SU-DHL-6 (cell line): ENCODE data around the gene ATP7B.

Source experiments
- H2AFZ ChIP-seq: fragments of 200-600 bp; sonication (generic); 2 replicates; pipeline ENCODE4 v1.6.1; 2014; ENCODE audit warnings: low read depth, mild to moderate bottlenecking, moderate library complexity, mixed read lengths, antibody characterized with exemption, low read length; ENCODE audit not compliant: severe bottlenecking
- H3F3A ChIP-seq: fragments of 200-600 bp; shearing (Covaris generic); 2 replicates; pipeline ENCODE4 v1.6.0; 2016; ENCODE audit warnings: antibody characterized with exemption, mild to moderate bottlenecking; ENCODE audit not compliant: insufficient read depth
- H3K27ac ChIP-seq: fragments of 200-600 bp; sonication (generic); 2 replicates; pipeline ENCODE4 v1.5.1; 2016; ENCODE audit warnings: low read depth, mild to moderate bottlenecking, low read length, moderate library complexity, mixed read lengths
- H3K27me3 ChIP-seq: fragments of 200-600 bp; sonication (generic), shearing (Covaris generic); 2 replicates; pipeline ENCODE4 v1.6.0; 2014; ENCODE audit warnings: mild to moderate bottlenecking, low read length
- H3K36me3 ChIP-seq: fragments of 200-600 bp; sonication (generic); 2 replicates; pipeline ENCODE4 v1.6.1; 2014; ENCODE audit warnings: mild to moderate bottlenecking, low read length, mixed read lengths
- H3K4me2 ChIP-seq: fragments of 300-600, 200-600 bp; shearing (Covaris generic), sonication (generic); 2 replicates; pipeline ENCODE4 v1.6.0; 2014; ENCODE audit warnings: low read length, low read depth, mild to moderate bottlenecking; ENCODE audit not compliant: poor library complexity, severe bottlenecking
- H3K4me3 ChIP-seq: fragments of 200-600 bp; sonication (generic); 2 replicates; pipeline ENCODE4 v1.5.1; 2014; ENCODE audit warnings: antibody characterized with exemption, low read length, mild to moderate bottlenecking, mixed read lengths; ENCODE audit not compliant: insufficient read depth, poor library complexity, severe bottlenecking
- H3K79me2 ChIP-seq: fragments of 200-600 bp; sonication (generic); 2 replicates; pipeline ENCODE4 v1.6.1; 2014; ENCODE audit warnings: mild to moderate bottlenecking, low read length, moderate library complexity; ENCODE audit not compliant: insufficient read depth
- H3K9ac ChIP-seq: fragments of 200-600 bp; sonication (generic); 2 replicates; pipeline ENCODE4 v1.7.0; 2014; ENCODE audit warnings: mild to moderate bottlenecking, low read length
- H3K9me2 ChIP-seq: fragments of 200-600 bp; sonication (generic); replicated peaks from 2 replicates; pipeline ENCODE4 v1.6.1; 2014; ENCODE audit warnings: low read length; ENCODE audit not compliant: insufficient read depth
- H3K9me3 ChIP-seq: fragments of 200-600 bp; sonication (generic); 2 replicates; pipeline ENCODE4 v1.6.1; 2014; ENCODE audit warnings: low read length, mixed read lengths; ENCODE audit not compliant: insufficient read depth
- H4K20me1 ChIP-seq: fragments of 200-600 bp; sonication (generic); 2 replicates; pipeline ENCODE4 v1.6.1; 2014; ENCODE audit warnings: low read depth, mild to moderate bottlenecking, antibody characterized with exemption, low read length, moderate library complexity, mixed read lengths
- CTCF ChIP-seq: fragments of 200-600 bp; sonication (generic); IDR thresholded peaks from one replicate; pipeline ENCODE4 v1.5.1; 2017; ENCODE audit warnings: antibody characterized with exemption, mild to moderate bottlenecking, low read length, moderate library complexity; ENCODE audit not compliant: insufficient read depth, poor library complexity, severe bottlenecking
- EZH2phosphoT487 ChIP-seq: fragments of 200-600 bp; sonication (generic), shearing (Covaris generic); conservative IDR thresholded peaks from 2 replicates; pipeline ENCODE4 v1.6.1; 2018; ENCODE audit warnings: mild to moderate bottlenecking, antibody characterized with exemption, low read length, moderate library complexity, mixed read lengths

ATP7B gene

GRCh38 chr13:52010890-52011631 is at the start of gene ATP7B:
Gene ATP7B (minus strand): TSS chr13:52011450. CDS start chr13:52011337, 113 bp downstream.
- no peaks in the 10 kb centered on the region for H3K9me3 ChIP-seq
- TF ChIP-seq EZH2phosphoT487 (no peak), CTCF (no peak)
- H3F3A ChIP-seq: no peaks in the 10 kb centered on the region
- peak within 1 kb of the TSS; percentile 99 for H3K4me2 ChIP-seq
- no peak within 1 kb of the TSS for H3K27ac ChIP-seq
- H3K36me3 ChIP-seq: no peaks in the 10 kb centered on the region
- peak within 1 kb of the TSS; percentile 96 for H2AFZ ChIP-seq
- H3K9ac ChIP-seq: peak within 1 kb of the TSS; percentile 87
- peaks cover 37% of the 10 kb centered on the region for H3K79me2 ChIP-seq
- no peaks in the 10 kb centered on the region for H3K9me2 ChIP-seq
- no peaks in the 10 kb centered on the region for H4K20me1 ChIP-seq
- H3K27me3 ChIP-seq: no peaks in the 10 kb centered on the region
- peak within 1 kb of the TSS; percentile 100 for H3K4me3 ChIP-seq

GRCh38 chr13:52053460-52053859 is 42.2 kb upstream of the ATP7B start:
- Histone ChIP-seq H3F3A (no peaks in the 10 kb centered on the region), H3K4me2 (no peak overlapping the region), H3K4me3 (no peak overlapping the region), H2AFZ (no peak overlapping the region), H3K9ac (no peak overlapping the region), H3K79me2 (no peaks in the 10 kb centered on the region), H3K27me3 (no peaks in the 10 kb centered on the region), H3K27ac (no peak overlapping the region), H3K36me3 (no peaks in the 10 kb centered on the region), H3K9me3 (no peaks in the 10 kb centered on the region), H4K20me1 (no peaks in the 10 kb centered on the region), H3K9me2 (no peaks in the 10 kb centered on the region)
- TF ChIP-seq EZH2phosphoT487: no peak
- TF ChIP-seq CTCF: no peak

DNA sequence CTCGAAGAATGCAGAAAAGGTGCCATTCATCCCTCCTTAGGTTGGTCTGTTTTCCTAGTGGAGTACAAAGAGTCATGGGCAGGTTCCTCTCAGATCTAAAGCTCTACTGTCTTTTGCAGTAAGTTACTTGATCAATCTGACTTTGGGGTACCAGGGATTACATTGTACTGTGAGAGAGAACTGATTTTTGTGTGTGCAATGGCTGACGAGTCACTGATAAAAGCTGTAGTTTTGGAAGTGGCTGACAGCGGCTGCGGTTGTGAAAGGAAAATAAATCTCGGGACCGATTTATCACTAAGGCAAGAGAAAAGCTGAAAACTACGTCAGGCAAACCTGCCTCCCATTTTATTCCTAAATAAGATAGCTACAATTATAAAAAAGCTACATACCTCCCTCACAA is 40.1 kb upstream of the ATP7B start:
- Histone ChIP-seq H3K79me2 (no peaks in the 10 kb centered on the region), H2AFZ (no peak overlapping the region), H3K9ac (no peak overlapping the region), H3K27ac (no peak overlapping the region), H3K36me3 (no peaks in the 10 kb centered on the region), H3K4me3 (no peak overlapping the region), H3K9me3 (no peaks in the 10 kb centered on the region), H3K9me2 (no peaks in the 10 kb centered on the region), H3K4me2 (no peak overlapping the region), H3F3A (no peaks in the 10 kb centered on the region), H3K27me3 (no peaks in the 10 kb centered on the region), H4K20me1 (no peaks in the 10 kb centered on the region)
- TF ChIP-seq CTCF (no peak), EZH2phosphoT487 (no peak)
